Myocyte (in vitro differentiated cells): ENCODE measurements around the gene GRPEL2. TPM values are rescaled to one million over a fixed set of nuclear protein-coding genes. Genes with fewer than 3 reads are reported as not detected.

Experiments
- DNase-seq: peaks from one replicate; pipeline ENCODE4 v3.0.0-alpha.2; 2012; ENCODE audit warnings: low read depth
- total RNA-seq: library from RNA; depleted of rRNA; stranded (reverse); fragments of >200 nt; gene quantifications from 2 replicates; pipeline ENCODE4 v1.2.3, GENCODE V29; 2014

Gene GRPEL2
- total RNA-seq, 1 donor from 2014 or later, result 14.3 TPM

- peak; percentile 78 for DNase-seq
Observed at GRCh38 chr5:149317281-149318048, 27.8 kb upstream of the GRPEL2 start.

- no peak for DNase-seq
Observed at GRCh38 chr5:149319174-149319573, 26.1 kb upstream of the GRPEL2 start.

GRCh38 chr5:149320791-149321330 is 24.4 kb upstream of the GRPEL2 start:
- peak; percentile 98 for DNase-seq

- DNase-seq, result no peak
Observed at GRCh38 chr5:149322518-149322917, 22.8 kb upstream of the GRPEL2 start.

- DNase-seq, result no peak
Observed at GRCh38 chr5:149323210-149323609, 22.1 kb upstream of the GRPEL2 start.

- no peak for DNase-seq
Observed at GRCh38 chr5:149323621-149324205, 21.6 kb upstream of the GRPEL2 start.

GRCh38 chr5:149324641-149325040 is 20.7 kb upstream of the GRPEL2 start:
- peak; percentile 46 for DNase-seq

- DNase-seq, result peak; percentile 70
Observed at GRCh38 chr5:149325166-149325735, 20.0 kb upstream of the GRPEL2 start.

- DNase-seq, result peak; percentile 39
Observed at GRCh38 chr5:149325894-149326293, 19.4 kb upstream of the GRPEL2 start.

GRCh38 chr5:149326611-149327010 is 18.7 kb upstream of the GRPEL2 start:
- no peak for DNase-seq

GRCh38 chr5:149328177-149328576 is 17.1 kb upstream of the GRPEL2 start:
- DNase-seq, result no peak

GRCh38 chr5:149333711-149334443 is 11.4 kb upstream of the GRPEL2 start:
- peak; percentile 68 for DNase-seq

- DNase-seq, result peak; percentile 84
Observed at GRCh38 chr5:149337736-149338135, 7.6 kb upstream of the GRPEL2 start.

- no peak for DNase-seq
Observed at GRCh38 chr5:149338364-149338763, 6.9 kb upstream of the GRPEL2 start.

- DNase-seq, result no peak
Observed at GRCh38 chr5:149340920-149341319, 4.4 kb upstream of the GRPEL2 start.

- DNase-seq, result no peak
Observed at GRCh38 chr5:149341876-149342275, 3.4 kb upstream of the GRPEL2 start.

GRCh38 chr5:149344151-149344550 is 1.1 kb upstream of the GRPEL2 start:
- no peak for DNase-seq

GRCh38 chr5:149345892-149346222 is 558 bp downstream of the GRPEL2 start:
- peak; percentile 35 for DNase-seq

- DNase-seq, result no peak
Observed at GRCh38 chr5:149348518-149348917, 3.2 kb downstream of the GRPEL2 start.

- DNase-seq, result no peak
Observed at GRCh38 chr5:149349382-149349781, 4.1 kb downstream of the GRPEL2 start.

GRCh38 chr5:149352169-149352568 is 6.9 kb downstream of the GRPEL2 start:
- no peak for DNase-seq

- no peak for DNase-seq
Observed at GRCh38 chr5:149353911-149354310, 8.6 kb downstream of the GRPEL2 start.
